Left ventricle myocardium inferior (tissue), 1 donor: Measurements from ENCODE around the gene CHERP. TPM values are rescaled to one million over a fixed set of nuclear protein-coding genes. Genes with fewer than 3 reads are reported as not detected.

Experiments used
- DNase-seq: peaks from one replicate; pipeline ENCODE4 v3.0.0-alpha.2; 2020
- H3K27ac ChIP-seq: fragments of 200-600 bp; replicated peaks from 2 replicates; pipeline ENCODE4 v1.8.0; 2021
- H3K27me3 ChIP-seq: fragments of 200-600 bp; 2 replicates; pipeline ENCODE4 v1.8.0; 2021; ENCODE audit warnings: low read depth
- H3K36me3 ChIP-seq: fragments of 200-600 bp; 2 replicates; pipeline ENCODE4 v1.8.0; 2021
- H3K4me1 ChIP-seq: fragments of 200-600 bp; 2 replicates; pipeline ENCODE4 v1.8.0; 2021
- H3K4me3 ChIP-seq: fragments of 200-600 bp; 2 replicates; pipeline ENCODE4 v1.8.0; 2021; ENCODE audit warnings: mild to moderate bottlenecking, moderate library complexity
- H3K9me3 ChIP-seq: fragments of 200-600 bp; replicated peaks from 2 replicates; pipeline ENCODE4 v1.8.0; 2021
- CTCF ChIP-seq: fragments of 200-600 bp; IDR thresholded peaks from 2 replicates; pipeline ENCODE4 v1.8.0; 2021; ENCODE audit warnings: antibody characterized with exemption, mild to moderate bottlenecking, borderline replicate concordance
- intact Hi-C: fragments of 100-400 bp; cut with micrococcal nuclease; formaldehyde crosslinking; loops from one replicate; pipeline ENCODE4 v1.11.0; 2022
- total RNA-seq: library from RNA; stranded (reverse); fragmentation: NEBNext Ultra II Directional; extraction: Animal tissue kit (Norgen Biotek cat#: 25700); gene quantifications from one replicate; pipeline ENCODE4 v1.2.1, GENCODE V29; 2021
- donor health status: DM: no; HTN: yes; CAD: no; lungs with severe emphysema.

CHERP gene
- total RNA-seq, 1 donor from 2014 or later, result 19.3 TPM

- DNase-seq, result no peak
- no peak for TF ChIP-seq CTCF
- intact Hi-C loops, result no loop called here
- Histone ChIP-seq H3K9me3 (no peaks in the 10 kb centered on the region), H3K27me3 (no peaks in the 10 kb centered on the region), H3K36me3 (no peaks in the 10 kb centered on the region), H3K4me1 (peaks cover 100% of the 10 kb centered on the region), H3K4me3 (peak overlapping the region; percentile 21), H3K27ac (peak overlapping the region; percentile 61)
Observed at GRCh38 chr19:16585094-16585801, 43.0 kb upstream of the CHERP start.

GRCh38 chr19:16584248-16585093 is 42.2 kb upstream of the CHERP start:
- peak overlapping the region; percentile 21 for H3K4me3 ChIP-seq
- peaks cover 100% of the 10 kb centered on the region for H3K4me1 ChIP-seq
- DNase-seq, result peak; percentile 80
- no peaks in the 10 kb centered on the region for H3K27me3 ChIP-seq
- intact Hi-C loops, result no loop called here
- no peaks in the 10 kb centered on the region for H3K9me3 ChIP-seq
- H3K36me3 ChIP-seq, result no peaks in the 10 kb centered on the region
- TF ChIP-seq CTCF, result no peak
- H3K27ac ChIP-seq, result peak overlapping the region; percentile 61

- no peak for DNase-seq
- intact Hi-C loops, result no loop called here
- no peak for TF ChIP-seq CTCF
- Histone ChIP-seq H3K9me3 (no peaks in the 10 kb centered on the region), H3K4me1 (peaks cover 90% of the 10 kb centered on the region), H3K27me3 (no peaks in the 10 kb centered on the region), H3K36me3 (peaks cover 11% of the 10 kb centered on the region), H3K4me3 (no peak overlapping the region), H3K27ac (peak overlapping the region; percentile 72)
Observed at GRCh38 chr19:16582486-16583261, 40.4 kb upstream of the CHERP start.

GRCh38 chr19:16581971-16582343 is 39.7 kb upstream of the CHERP start:
- TF ChIP-seq CTCF, result no peak
- H3K27ac ChIP-seq, result peak overlapping the region; percentile 72
- H3K9me3 ChIP-seq, result no peaks in the 10 kb centered on the region
- intact Hi-C loops, result no loop called here
- H3K4me3 ChIP-seq, result no peak overlapping the region
- peaks cover 90% of the 10 kb centered on the region for H3K4me1 ChIP-seq
- no peaks in the 10 kb centered on the region for H3K27me3 ChIP-seq
- DNase-seq, result no peak
- peaks cover 18% of the 10 kb centered on the region for H3K36me3 ChIP-seq
